Measurements from ENCODE around the gene QRICH2. TPM values are rescaled to one million over a fixed set of nuclear protein-coding genes. Genes with fewer than 3 reads are reported as not detected.

Gene QRICH2
- total and polyA plus RNA-seq, 9 of the 15 experiments (the other 6 are each of a cell fraction or from before 2014, with no cell fraction given), result 0.03 to 1.6 (median 0.81) TPM

DNA sequence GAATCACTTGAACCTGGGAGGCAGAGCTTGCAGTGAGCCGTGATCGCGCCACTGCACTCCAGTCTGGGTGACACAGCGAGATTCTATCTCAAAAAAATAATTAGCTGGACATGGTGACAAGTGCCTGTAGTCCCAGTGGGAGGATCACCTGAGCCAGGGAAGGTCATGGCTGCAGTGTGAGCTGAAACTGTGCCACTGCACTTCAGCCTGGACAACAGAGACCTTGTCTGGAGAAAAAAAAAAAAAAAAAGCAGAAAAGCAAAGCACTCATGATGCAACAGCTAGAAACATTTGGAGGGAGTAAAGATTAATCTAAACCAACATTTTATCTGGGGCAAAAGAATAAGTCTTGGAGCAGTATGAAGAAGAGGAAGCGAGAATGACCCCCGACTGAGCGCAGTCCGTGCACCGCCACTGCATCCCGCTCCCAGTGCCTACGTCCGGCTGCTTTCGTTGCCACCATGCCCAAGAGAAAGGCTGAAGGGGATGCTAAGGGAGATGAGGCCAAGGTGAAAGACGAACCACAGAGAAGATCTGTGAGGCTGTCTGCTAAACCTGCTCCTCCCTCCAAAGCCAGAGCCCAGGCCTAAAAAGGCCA is 37.4 kb upstream of the QRICH2 start (continued):
- no peak for TF ChIP-seq PPARD (CRISPR knock-in tag; IDR thresholded peaks at IDR 0.05)
- TF ChIP-seq ILK (tag; IDR thresholded peaks at IDR 0.05; ENCODE audit: borderline replicate concordance, low read depth), result no peak
- TF ChIP-seq, protein P1, sequence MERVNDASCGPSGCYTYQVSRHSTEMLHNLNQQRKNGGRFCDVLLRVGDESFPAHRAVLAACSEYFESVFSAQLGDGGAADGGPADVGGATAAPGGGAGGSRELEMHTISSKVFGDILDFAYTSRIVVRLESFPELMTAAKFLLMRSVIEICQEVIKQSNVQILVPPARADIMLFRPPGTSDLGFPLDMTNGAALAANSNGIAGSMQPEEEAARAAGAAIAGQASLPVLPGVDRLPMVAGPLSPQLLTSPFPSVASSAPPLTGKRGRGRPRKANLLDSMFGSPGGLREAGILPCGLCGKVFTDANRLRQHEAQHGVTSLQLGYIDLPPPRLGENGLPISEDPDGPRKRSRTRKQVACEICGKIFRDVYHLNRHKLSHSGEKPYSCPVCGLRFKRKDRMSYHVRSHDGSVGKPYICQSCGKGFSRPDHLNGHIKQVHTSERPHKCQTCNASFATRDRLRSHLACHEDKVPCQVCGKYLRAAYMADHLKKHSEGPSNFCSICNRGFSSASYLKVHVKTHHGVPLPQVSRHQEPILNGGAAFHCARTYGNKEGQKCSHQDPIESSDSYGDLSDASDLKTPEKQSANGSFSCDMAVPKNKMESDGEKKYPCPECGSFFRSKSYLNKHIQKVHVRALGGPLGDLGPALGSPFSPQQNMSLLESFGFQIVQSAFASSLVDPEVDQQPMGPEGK (CRISPR knock-in tag; IDR thresholded peaks at IDR 0.05; ENCODE audit: borderline replicate concordance), result no peak
- TF ChIP-seq, protein P2, sequence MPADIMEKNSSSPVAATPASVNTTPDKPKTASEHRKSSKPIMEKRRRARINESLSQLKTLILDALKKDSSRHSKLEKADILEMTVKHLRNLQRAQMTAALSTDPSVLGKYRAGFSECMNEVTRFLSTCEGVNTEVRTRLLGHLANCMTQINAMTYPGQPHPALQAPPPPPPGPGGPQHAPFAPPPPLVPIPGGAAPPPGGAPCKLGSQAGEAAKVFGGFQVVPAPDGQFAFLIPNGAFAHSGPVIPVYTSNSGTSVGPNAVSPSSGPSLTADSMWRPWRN (IDR thresholded peaks at IDR 0.05; ENCODE audit: low read depth), result no peak
- no peak for TF ChIP-seq ZBTB11 (CRISPR knock-in tag; IDR thresholded peaks at IDR 0.05)
- no peak for TF ChIP-seq SRSF9 (IDR thresholded peaks at IDR 0.05; ENCODE audit: borderline replicate concordance, low read depth, low read length)
- TF ChIP-seq, protein P3, sequence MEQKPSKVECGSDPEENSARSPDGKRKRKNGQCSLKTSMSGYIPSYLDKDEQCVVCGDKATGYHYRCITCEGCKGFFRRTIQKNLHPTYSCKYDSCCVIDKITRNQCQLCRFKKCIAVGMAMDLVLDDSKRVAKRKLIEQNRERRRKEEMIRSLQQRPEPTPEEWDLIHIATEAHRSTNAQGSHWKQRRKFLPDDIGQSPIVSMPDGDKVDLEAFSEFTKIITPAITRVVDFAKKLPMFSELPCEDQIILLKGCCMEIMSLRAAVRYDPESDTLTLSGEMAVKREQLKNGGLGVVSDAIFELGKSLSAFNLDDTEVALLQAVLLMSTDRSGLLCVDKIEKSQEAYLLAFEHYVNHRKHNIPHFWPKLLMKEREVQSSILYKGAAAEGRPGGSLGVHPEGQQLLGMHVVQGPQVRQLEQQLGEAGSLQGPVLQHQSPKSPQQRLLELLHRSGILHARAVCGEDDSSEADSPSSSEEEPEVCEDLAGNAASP (IDR thresholded peaks at IDR 0.05), result no peak
- TF ChIP-seq CREB1 (IDR thresholded peaks at IDR 0.05), result no peak
- TF ChIP-seq CREB1 (CRISPR knock-in tag; IDR thresholded peaks at IDR 0.05), result no peak
- TF ChIP-seq, protein P4, sequence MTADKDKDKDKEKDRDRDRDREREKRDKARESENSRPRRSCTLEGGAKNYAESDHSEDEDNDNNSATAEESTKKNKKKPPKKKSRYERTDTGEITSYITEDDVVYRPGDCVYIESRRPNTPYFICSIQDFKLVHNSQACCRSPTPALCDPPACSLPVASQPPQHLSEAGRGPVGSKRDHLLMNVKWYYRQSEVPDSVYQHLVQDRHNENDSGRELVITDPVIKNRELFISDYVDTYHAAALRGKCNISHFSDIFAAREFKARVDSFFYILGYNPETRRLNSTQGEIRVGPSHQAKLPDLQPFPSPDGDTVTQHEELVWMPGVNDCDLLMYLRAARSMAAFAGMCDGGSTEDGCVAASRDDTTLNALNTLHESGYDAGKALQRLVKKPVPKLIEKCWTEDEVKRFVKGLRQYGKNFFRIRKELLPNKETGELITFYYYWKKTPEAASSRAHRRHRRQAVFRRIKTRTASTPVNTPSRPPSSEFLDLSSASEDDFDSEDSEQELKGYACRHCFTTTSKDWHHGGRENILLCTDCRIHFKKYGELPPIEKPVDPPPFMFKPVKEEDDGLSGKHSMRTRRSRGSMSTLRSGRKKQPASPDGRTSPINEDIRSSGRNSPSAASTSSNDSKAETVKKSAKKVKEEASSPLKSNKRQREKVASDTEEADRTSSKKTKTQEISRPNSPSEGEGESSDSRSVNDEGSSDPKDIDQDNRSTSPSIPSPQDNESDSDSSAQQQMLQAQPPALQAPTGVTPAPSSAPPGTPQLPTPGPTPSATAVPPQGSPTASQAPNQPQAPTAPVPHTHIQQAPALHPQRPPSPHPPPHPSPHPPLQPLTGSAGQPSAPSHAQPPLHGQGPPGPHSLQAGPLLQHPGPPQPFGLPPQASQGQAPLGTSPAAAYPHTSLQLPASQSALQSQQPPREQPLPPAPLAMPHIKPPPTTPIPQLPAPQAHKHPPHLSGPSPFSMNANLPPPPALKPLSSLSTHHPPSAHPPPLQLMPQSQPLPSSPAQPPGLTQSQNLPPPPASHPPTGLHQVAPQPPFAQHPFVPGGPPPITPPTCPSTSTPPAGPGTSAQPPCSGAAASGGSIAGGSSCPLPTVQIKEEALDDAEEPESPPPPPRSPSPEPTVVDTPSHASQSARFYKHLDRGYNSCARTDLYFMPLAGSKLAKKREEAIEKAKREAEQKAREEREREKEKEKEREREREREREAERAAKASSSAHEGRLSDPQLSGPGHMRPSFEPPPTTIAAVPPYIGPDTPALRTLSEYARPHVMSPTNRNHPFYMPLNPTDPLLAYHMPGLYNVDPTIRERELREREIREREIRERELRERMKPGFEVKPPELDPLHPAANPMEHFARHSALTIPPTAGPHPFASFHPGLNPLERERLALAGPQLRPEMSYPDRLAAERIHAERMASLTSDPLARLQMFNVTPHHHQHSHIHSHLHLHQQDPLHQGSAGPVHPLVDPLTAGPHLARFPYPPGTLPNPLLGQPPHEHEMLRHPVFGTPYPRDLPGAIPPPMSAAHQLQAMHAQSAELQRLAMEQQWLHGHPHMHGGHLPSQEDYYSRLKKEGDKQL (CRISPR knock-in tag; IDR thresholded peaks at IDR 0.05; ENCODE audit: borderline replicate concordance), result no peak
- no peak for TF ChIP-seq ZNF282 (CRISPR knock-in tag; IDR thresholded peaks at IDR 0.05)
- TF ChIP-seq ZNF143 (CRISPR knock-in tag; IDR thresholded peaks at IDR 0.05), result no peak
- TF ChIP-seq GATAD2B (IDR thresholded peaks at IDR 0.05; ENCODE audit: borderline replicate concordance), result no peak
- TF ChIP-seq ZNF561 (CRISPR knock-in tag; conservative IDR thresholded peaks at IDR 0.05), result no peak

Data from K562 (cell line).